Motor neuron (in vitro differentiated cells): ENCODE data around the gene TNFRSF25. TPM values are rescaled to one million over a fixed set of nuclear protein-coding genes. Genes with fewer than 3 reads are reported as not detected.

ENCODE experiments used
- ATAC-seq, 8 experiments: fragments of 200-7000 bp; cut with Tn5 transposase; replicated peaks in 6 of 8; 2 replicates each; pipeline ENCODE4 v1.8.0; 2021; ENCODE audit warnings: mild to moderate bottlenecking in 8 of 8, moderate library complexity in 8 of 8
- H3K27ac ChIP-seq, 2 donors: fragments of 250-450 bp; sonication (Bioruptor Pico); 2 replicates each; pipeline ENCODE4 v1.9.0; 2021; ENCODE audit warnings: antibody characterized with exemption in 2 of 2, mild to moderate bottlenecking in 2 of 2, moderate library complexity in 1 of 2
- H3K4me1 ChIP-seq, 2 donors: fragments of 250-450 bp; sonication (Bioruptor Pico); replicated peaks in 1 of 2; 2 replicates each; pipeline ENCODE4 v1.6.1; 2021; ENCODE audit warnings: antibody characterized with exemption in 2 of 2, mild to moderate bottlenecking in 2 of 2, moderate library complexity in 1 of 2
- H3K4me3 ChIP-seq, 5 donors: fragments of 250-450 bp; sonication (Bioruptor Pico); 2 replicates each; pipeline ENCODE4 v1.9.0; 2021; ENCODE audit warnings: antibody characterized with exemption in 5 of 5, mild to moderate bottlenecking in 5 of 5, moderate library complexity in 4 of 5
- WGBS, 10 experiments: fragments of 450-650 bp; shearing (Covaris generic); methylation state at CpG; one replicate each; pipeline ENCODE4 v1.0.0; 2022; 5-methylcytosine and 5-hydroxymethylcytosine counted together
- in situ Hi-C, 9 experiments: fragments of 400-800 bp; cut with MboI; loops; one replicate each; pipeline ENCODE4 v1.15.0; 2021; ENCODE audit warnings: low sequenced_read_pairs in 9 of 9, low pct_unique_long_range_greater_than_20kb in 2 of 9; ENCODE audit not compliant: unreplicated experiment in 9 of 9
- total RNA-seq, 8 experiments: library from RNA; unstranded; fragments of 300-600 nt; gene quantifications; 2 replicates each; pipeline versions ENCODE4 v1.2.3 to v1.2.4, GENCODE V29; 2022

The TNFRSF25 gene
- total RNA-seq: 1 to 10 TPM; 1.4 to 9.1 (median 5.0) TPM

GRCh38 chr1:6466023-6466422 is at the start of gene TNFRSF25:
TSS of gene TNFRSF25 (minus strand) at chr1:6466173. CDS start at chr1:6466107, 66 bp downstream.
- Histone ChIP-seq H3K4me3 (no peak within 1 kb of the TSS), H3K4me1 (no peaks in the 10 kb centered on the region), H3K27ac (no peak within 1 kb of the TSS)
- ATAC-seq: peak in 1 of 8 experiments; percentile 15
- 22 to 46% (median 45%) methylated on average over 6 to 18 of the region's 43 CpGs; no CpG with 5 or more reads in 7 of the 10 experiments for WGBS, 10 experiments
- in situ Hi-C loops: no loop called here

GRCh38 chr1:6515771-6516170 is 49.8 kb upstream of the TNFRSF25 start:
- H3K4me1 ChIP-seq: peaks cover 20 to 36% of the 10 kb centered on the region in 2 donors
- in situ Hi-C loops: no loop called here
- WGBS, 10 experiments: 40 to 100% (median 92%) methylated on average over 2 to 4 of the region's 4 CpGs; no CpG with 5 or more reads in 3 of the 10 experiments
- no peak overlapping the region for H3K27ac ChIP-seq
- H3K4me3 ChIP-seq: no peak overlapping the region
- ATAC-seq: no peak

- in situ Hi-C loops: no loop called here
- Histone ChIP-seq H3K4me1 (peaks cover 4 to 23% of the 10 kb centered on the region in 2 donors), H3K4me3 (no peak overlapping the region), H3K27ac (no peak overlapping the region)
- WGBS, 10 experiments: 0 to 90% (median 71%) methylated on average over 1 to 6 of the region's 9 CpGs; no CpG with 5 or more reads in 6 of the 10 experiments
- peak in 1 of 8 experiments; percentile 49 for ATAC-seq
Observed at GRCh38 chr1:6513320-6513801, 47.4 kb upstream of the TNFRSF25 start.

GRCh38 chr1:6512908-6513280 is 46.9 kb upstream of the TNFRSF25 start:
- ATAC-seq: no peak
- 73 to 100% (median 100%) methylated on average over 1 to 4 of the region's 8 CpGs; no CpG with 5 or more reads in 6 of the 10 experiments for WGBS, 10 experiments
- peaks cover 4 to 23% of the 10 kb centered on the region in 2 donors for H3K4me1 ChIP-seq
- H3K4me3 ChIP-seq: no peak overlapping the region
- in situ Hi-C loops: no loop called here
- no peak overlapping the region for H3K27ac ChIP-seq

GRCh38 chr1:6512245-6512907 is 46.4 kb upstream of the TNFRSF25 start:
- in situ Hi-C loops: no loop called here
- ATAC-seq: peak in 2 of 8 experiments; percentile 4 to 5
- Histone ChIP-seq H3K27ac (no peak overlapping the region), H3K4me3 (no peak overlapping the region), H3K4me1 (peaks cover 4 to 19% of the 10 kb centered on the region in 2 donors)
- WGBS, 10 experiments: 47 to 100% (median 75%) methylated on average over 2 to 8 of the region's 19 CpGs; no CpG with 5 or more reads in 6 of the 10 experiments

GRCh38 chr1:6511561-6512244 is 45.7 kb upstream of the TNFRSF25 start:
- H3K4me3 ChIP-seq: no peak overlapping the region
- in situ Hi-C loops: no loop called here
- peak in 5 of 8 experiments; percentile 38 to 80 (median 65) for ATAC-seq
- H3K4me1 ChIP-seq: peaks cover 4 to 19% of the 10 kb centered on the region in 2 donors
- 60 to 90% (median 76%) methylated on average over 2 to 4 of the region's 16 CpGs; no CpG with 5 or more reads in 5 of the 10 experiments for WGBS, 10 experiments
- no peak overlapping the region for H3K27ac ChIP-seq

- peak in 3 of 8 experiments; percentile 2 to 3 (median 2) for ATAC-seq
- Histone ChIP-seq H3K4me1 (peaks cover 4 to 23% of the 10 kb centered on the region in 2 donors), H3K4me3 (no peak overlapping the region), H3K27ac (no peak overlapping the region)
- 63 to 100% (median 74%) methylated on average over 2 to 4 of the region's 6 CpGs; no CpG with 5 or more reads in 6 of the 10 experiments for WGBS, 10 experiments
- in situ Hi-C loops: no loop called here
Observed at GRCh38 chr1:6511056-6511455, 45.1 kb upstream of the TNFRSF25 start.

- 95% methylated on average over 5 of the region's 6 CpGs; no CpG with 5 or more reads in 9 of the 10 experiments for WGBS, 10 experiments
- Histone ChIP-seq H3K4me1 (peaks cover 4 to 23% of the 10 kb centered on the region in 2 donors), H3K4me3 (no peak overlapping the region), H3K27ac (no peak overlapping the region)
- in situ Hi-C loops: no loop called here
- peak in 4 of 8 experiments; percentile 2 to 33 (median 16) for ATAC-seq
Observed at GRCh38 chr1:6510493-6510892, 44.5 kb upstream of the TNFRSF25 start.

GRCh38 chr1:6509919-6510291 is 43.9 kb upstream of the TNFRSF25 start:
- in situ Hi-C loops: no loop called here
- peak in 6 of 8 experiments; percentile 4 to 33 (median 22) for ATAC-seq
- peaks cover 4 to 23% of the 10 kb centered on the region in 2 donors for H3K4me1 ChIP-seq
- H3K4me3 ChIP-seq: no peak overlapping the region
- 53 to 88% (median 82%) methylated on average over 1 to 7 of the region's 10 CpGs; no CpG with 5 or more reads in 4 of the 10 experiments for WGBS, 10 experiments
- no peak overlapping the region for H3K27ac ChIP-seq

GRCh38 chr1:6509220-6509918 is 43.4 kb upstream of the TNFRSF25 start:
- no peak overlapping the region for H3K4me3 ChIP-seq
- peaks cover 4 to 23% of the 10 kb centered on the region in 2 donors for H3K4me1 ChIP-seq
- WGBS, 10 experiments: 60 to 85% (median 77%) methylated on average over 1 to 18 of the region's 20 CpGs; no CpG with 5 or more reads in 6 of the 10 experiments
- ATAC-seq: no peak
- in situ Hi-C loops: no loop called here
- H3K27ac ChIP-seq: no peak overlapping the region

- no peak for ATAC-seq
- H3K27ac ChIP-seq: no peak overlapping the region
- 84 to 92% methylated on average over 2 to 6 of the region's 11 CpGs; no CpG with 5 or more reads in 8 of the 10 experiments for WGBS, 10 experiments
Observed at GRCh38 chr1:6508816-6509189, 42.8 kb upstream of the TNFRSF25 start.

GRCh38 chr1:6508154-6508815 is 42.3 kb upstream of the TNFRSF25 start:
- Histone ChIP-seq H3K4me1 (peaks cover 4 to 23% of the 10 kb centered on the region in 2 donors), H3K27ac (no peak overlapping the region), H3K4me3 (no peak overlapping the region)
- no peak for ATAC-seq
- in situ Hi-C loops: no loop called here
- 65 to 100% (median 80%) methylated on average over 1 to 9 of the region's 18 CpGs; no CpG with 5 or more reads in 5 of the 10 experiments for WGBS, 10 experiments

More at GRCh38 chr1:6508816-6509189, 42.8 kb upstream of the TNFRSF25 start:
- in situ Hi-C loops: no loop called here
- Histone ChIP-seq H3K4me1 (peaks cover 4 to 23% of the 10 kb centered on the region in 2 donors), H3K4me3 (no peak overlapping the region)
